ENCODE data around the gene EXTL1. TPM values are rescaled to one million over a fixed set of nuclear protein-coding genes. Genes with fewer than 3 reads are reported as not detected.

Gene EXTL1
- total RNA-seq, 1 donor from 2014 or later: 0.49 TPM

GRCh38 chr1:26066160-26066559 lies 44.6 kb downstream of the EXTL1 start:
- ATAC-seq: no peak
- no peak for DNase-seq
- TF ChIP-seq, protein P1, sequence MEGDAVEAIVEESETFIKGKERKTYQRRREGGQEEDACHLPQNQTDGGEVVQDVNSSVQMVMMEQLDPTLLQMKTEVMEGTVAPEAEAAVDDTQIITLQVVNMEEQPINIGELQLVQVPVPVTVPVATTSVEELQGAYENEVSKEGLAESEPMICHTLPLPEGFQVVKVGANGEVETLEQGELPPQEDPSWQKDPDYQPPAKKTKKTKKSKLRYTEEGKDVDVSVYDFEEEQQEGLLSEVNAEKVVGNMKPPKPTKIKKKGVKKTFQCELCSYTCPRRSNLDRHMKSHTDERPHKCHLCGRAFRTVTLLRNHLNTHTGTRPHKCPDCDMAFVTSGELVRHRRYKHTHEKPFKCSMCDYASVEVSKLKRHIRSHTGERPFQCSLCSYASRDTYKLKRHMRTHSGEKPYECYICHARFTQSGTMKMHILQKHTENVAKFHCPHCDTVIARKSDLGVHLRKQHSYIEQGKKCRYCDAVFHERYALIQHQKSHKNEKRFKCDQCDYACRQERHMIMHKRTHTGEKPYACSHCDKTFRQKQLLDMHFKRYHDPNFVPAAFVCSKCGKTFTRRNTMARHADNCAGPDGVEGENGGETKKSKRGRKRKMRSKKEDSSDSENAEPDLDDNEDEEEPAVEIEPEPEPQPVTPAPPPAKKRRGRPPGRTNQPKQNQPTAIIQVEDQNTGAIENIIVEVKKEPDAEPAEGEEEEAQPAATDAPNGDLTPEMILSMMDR (IDR thresholded peaks at IDR 0.05): no peak
- no peaks in the 10 kb centered on the region for H3K27me3 ChIP-seq
- H3K9me3 ChIP-seq: no peaks in the 10 kb centered on the region
- intact Hi-C loops (cut with DNase I): no loop called here
- H3K36me3 ChIP-seq: no peaks in the 10 kb centered on the region
- no peak overlapping the region for H3K4me3 ChIP-seq
- no peaks in the 10 kb centered on the region for H3K4me1 ChIP-seq
- H3K27ac ChIP-seq: no peak overlapping the region

DNA sequence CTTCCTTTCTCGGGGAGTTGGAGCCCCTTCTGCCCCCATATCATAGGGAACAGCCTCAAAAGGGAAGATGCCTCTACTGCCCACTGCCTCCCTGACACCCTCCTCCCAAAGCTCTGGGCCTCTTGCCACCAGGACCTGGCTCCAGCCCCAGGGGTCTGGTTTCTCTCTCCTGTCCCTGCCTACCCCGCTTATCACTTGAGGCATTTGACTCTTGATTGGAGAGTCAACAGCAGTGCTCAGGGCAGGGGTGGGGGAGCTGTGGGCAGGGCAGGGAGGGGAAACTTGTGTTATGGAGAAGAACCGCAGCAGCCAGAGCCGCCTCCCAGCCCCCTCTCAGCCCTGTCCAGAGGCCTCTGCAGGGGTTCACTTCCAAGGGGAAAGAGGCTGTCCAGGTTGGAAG lies 45.3 kb downstream of the EXTL1 start:
- no peaks in the 10 kb centered on the region for H3K27me3 ChIP-seq
- DNase-seq (no peak), ATAC-seq (peak; percentile 15)
- no peaks in the 10 kb centered on the region for H3K4me1 ChIP-seq
- H3K27ac ChIP-seq: no peak overlapping the region
- TF ChIP-seq, protein P1 (IDR thresholded peaks at IDR 0.05): no peak
- H3K9me3 ChIP-seq: no peaks in the 10 kb centered on the region
- intact Hi-C loops (cut with DNase I): no loop called here
- no peak overlapping the region for H3K4me3 ChIP-seq
- H3K36me3 ChIP-seq: no peaks in the 10 kb centered on the region

GRCh38 chr1:26067432-26067911 lies 45.9 kb downstream of the EXTL1 start, which contains the start of gene TRIM63:
Gene TRIM63, minus strand, starts transcription at chr1:26067630. Its CDS starts 136 bp downstream, at chr1:26067494.
- ATAC-seq (no peak), DNase-seq (no peak)
- H3K4me3 ChIP-seq: no peak within 1 kb of the TSS
- H3K4me1 ChIP-seq: no peaks in the 10 kb centered on the region
- no peaks in the 10 kb centered on the region for H3K36me3 ChIP-seq
- intact Hi-C loops (cut with DNase I): no loop called here
- no peak within 1 kb of the TSS for H3K27ac ChIP-seq
- no peaks in the 10 kb centered on the region for H3K9me3 ChIP-seq
- TF ChIP-seq, protein P1 (IDR thresholded peaks at IDR 0.05): no peak
- no peaks in the 10 kb centered on the region for H3K27me3 ChIP-seq

DNA sequence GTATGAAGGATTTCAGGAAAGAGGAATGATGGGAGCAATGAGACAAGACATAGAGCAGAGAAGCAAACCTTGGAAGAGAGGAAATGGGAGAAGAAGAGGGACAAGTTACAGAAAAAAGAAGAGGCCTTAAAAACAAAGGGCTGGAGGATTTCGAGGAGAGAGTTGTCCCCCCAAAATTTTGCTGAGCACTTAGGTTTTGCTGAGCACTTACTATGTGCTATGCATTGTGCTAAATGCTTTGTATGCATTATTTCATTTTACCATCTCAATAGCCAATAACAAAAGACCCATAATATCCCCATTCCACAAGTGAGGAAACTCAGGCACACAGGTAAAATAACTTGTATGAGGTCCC lies 48.3 kb downstream of the EXTL1 start:
- TF ChIP-seq, protein P1 (IDR thresholded peaks at IDR 0.05): no peak
- intact Hi-C loops (cut with DNase I): no loop called here
- H3K4me1 ChIP-seq: no peaks in the 10 kb centered on the region
- no peak overlapping the region for H3K4me3 ChIP-seq
- ATAC-seq (no peak), DNase-seq (no peak)
- H3K9me3 ChIP-seq: no peaks in the 10 kb centered on the region
- H3K27ac ChIP-seq: no peak overlapping the region
- peaks cover 2% of the 10 kb centered on the region for H3K27me3 ChIP-seq
- no peaks in the 10 kb centered on the region for H3K36me3 ChIP-seq

GRCh38 chr1:26070296-26070962 lies 48.9 kb downstream of the EXTL1 start:
- Histone ChIP-seq H3K27me3 (peaks cover 7% of the 10 kb centered on the region), H3K4me3 (no peak overlapping the region), H3K4me1 (no peaks in the 10 kb centered on the region), H3K9me3 (no peaks in the 10 kb centered on the region), H3K27ac (no peak overlapping the region), H3K36me3 (no peaks in the 10 kb centered on the region)
- DNase-seq (no peak), ATAC-seq (no peak)
- TF ChIP-seq, protein P1 (IDR thresholded peaks at IDR 0.05): no peak
- intact Hi-C loops (cut with DNase I): no loop called here

Measured in upper lobe of right lung (tissue), 1 donor.